Transverse colon (tissue), 4 donors: ENCODE measurements around the gene FAM13A.

Experiments
- EP300 ChIP-seq: sonication (generic); formaldehyde crosslinking; IDR thresholded peaks from one replicate; pipeline ENCODE4 v1.6.1; 2017; ENCODE audit warnings: antibody characterized with exemption, low read depth
- POLR2A ChIP-seq: fragments of 450-650 bp; IDR thresholded peaks from one replicate; pipeline ENCODE4 v1.6.1; 2016; ENCODE audit warnings: antibody characterized with exemption, mild to moderate bottlenecking, moderate library complexity
- POLR2AphosphoS5 ChIP-seq, 3 donors: sonication (generic); formaldehyde crosslinking; IDR thresholded peaks; one replicate each; pipeline ENCODE4 v1.6.1; 2016; ENCODE audit warnings: antibody characterized with exemption in 3 of 3
- TF ChIP-seq, protein P1 (sequence below), 5 experiments: fragments of 200-600 bp in 3 of 5; fragments of 450-650 bp in 2 of 5; sonication (generic) in 3 of 5; IDR thresholded peaks; 1 replicate in 2 of 5; 2 replicates in 3 of 5; pipeline ENCODE4 v1.5.1; 2016 to 2017; ENCODE audit warnings: antibody characterized with exemption in 5 of 5, inconsistent platforms in 3 of 5, mild to moderate bottlenecking in 2 of 5, moderate library complexity in 1 of 5

DNA sequence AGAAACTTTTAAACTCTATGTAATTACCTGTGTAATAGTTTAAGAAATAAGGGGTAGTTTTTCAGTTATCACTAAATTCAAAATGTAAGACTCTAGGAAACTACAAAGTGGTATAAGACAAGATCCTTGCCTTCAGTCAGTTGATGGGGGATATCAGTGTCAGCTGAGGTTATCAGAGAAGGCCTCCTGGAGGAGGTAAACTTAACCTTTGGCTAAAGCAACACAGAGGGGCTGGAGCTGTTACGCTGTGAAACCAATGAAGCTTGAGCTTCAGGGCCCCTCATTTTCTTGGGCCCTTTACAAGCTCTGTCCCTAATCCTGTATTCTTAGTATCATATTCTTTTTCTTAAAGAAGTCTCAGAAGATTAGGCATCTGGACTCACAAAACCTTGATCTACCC, 35.9 kb downstream of the FAM13A start:
- TF ChIP-seq POLR2AphosphoS5 (IDR thresholded peaks at IDR 0.05) (no peak), POLR2A (no peak), EP300 (no peak)
- TF ChIP-seq, protein P1, sequence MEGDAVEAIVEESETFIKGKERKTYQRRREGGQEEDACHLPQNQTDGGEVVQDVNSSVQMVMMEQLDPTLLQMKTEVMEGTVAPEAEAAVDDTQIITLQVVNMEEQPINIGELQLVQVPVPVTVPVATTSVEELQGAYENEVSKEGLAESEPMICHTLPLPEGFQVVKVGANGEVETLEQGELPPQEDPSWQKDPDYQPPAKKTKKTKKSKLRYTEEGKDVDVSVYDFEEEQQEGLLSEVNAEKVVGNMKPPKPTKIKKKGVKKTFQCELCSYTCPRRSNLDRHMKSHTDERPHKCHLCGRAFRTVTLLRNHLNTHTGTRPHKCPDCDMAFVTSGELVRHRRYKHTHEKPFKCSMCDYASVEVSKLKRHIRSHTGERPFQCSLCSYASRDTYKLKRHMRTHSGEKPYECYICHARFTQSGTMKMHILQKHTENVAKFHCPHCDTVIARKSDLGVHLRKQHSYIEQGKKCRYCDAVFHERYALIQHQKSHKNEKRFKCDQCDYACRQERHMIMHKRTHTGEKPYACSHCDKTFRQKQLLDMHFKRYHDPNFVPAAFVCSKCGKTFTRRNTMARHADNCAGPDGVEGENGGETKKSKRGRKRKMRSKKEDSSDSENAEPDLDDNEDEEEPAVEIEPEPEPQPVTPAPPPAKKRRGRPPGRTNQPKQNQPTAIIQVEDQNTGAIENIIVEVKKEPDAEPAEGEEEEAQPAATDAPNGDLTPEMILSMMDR (IDR thresholded peaks at IDR 0.05): no peak
